ENCODE measurements around the gene FTCDNL1. TPM values are rescaled to one million over a fixed set of nuclear protein-coding genes. Genes with fewer than 3 reads are reported as not detected.
A peak's percentile ranks its signal among the peaks of the same experiment; 100 is the strongest.

The FTCDNL1 gene
- total and polyA plus RNA-seq, 2 of the 13 experiments (the other 11 are each of a cell fraction or from before 2014, with no cell fraction given), result 0.98 to 1.4 TPM

DNA sequence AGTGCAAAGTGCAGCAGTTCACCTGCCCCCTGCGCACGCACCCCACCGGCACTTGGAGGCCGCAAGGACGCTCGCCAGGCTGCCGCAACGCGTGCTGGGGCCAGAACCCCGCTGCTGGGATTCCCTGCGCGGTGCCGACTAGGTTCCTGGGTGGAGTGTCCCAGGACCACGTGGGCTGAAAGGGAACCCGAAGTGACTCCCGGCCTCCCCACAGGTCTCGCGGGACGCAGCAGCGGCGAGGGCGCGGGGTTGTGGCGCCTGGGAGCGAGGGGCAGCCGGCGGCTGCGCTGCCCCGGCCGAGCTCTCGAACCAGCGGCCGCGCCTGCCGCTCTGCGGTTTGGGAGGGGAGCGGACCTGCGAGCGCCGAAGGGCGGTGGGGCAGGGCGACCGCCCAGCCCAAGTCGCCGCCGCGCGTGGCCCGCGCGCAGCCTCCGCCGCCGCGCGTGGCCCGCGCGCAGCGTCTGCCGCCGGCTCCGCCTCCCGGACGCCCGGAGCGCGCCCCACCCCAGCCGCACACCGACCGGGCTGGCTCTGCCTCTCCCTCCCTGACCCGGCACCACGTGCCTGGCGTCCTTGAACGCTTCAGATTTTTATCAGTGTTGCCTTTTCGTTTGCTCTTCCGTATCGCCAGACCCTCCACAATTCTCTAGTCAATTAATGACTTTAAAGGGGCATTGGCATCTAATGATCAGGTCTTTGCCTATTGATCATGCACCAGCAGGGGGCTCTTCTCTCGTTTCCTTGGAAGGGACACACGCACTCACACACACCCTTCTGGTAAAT, at the start of gene FTCDNL1 (continued):
- TF ChIP-seq, protein P1, sequence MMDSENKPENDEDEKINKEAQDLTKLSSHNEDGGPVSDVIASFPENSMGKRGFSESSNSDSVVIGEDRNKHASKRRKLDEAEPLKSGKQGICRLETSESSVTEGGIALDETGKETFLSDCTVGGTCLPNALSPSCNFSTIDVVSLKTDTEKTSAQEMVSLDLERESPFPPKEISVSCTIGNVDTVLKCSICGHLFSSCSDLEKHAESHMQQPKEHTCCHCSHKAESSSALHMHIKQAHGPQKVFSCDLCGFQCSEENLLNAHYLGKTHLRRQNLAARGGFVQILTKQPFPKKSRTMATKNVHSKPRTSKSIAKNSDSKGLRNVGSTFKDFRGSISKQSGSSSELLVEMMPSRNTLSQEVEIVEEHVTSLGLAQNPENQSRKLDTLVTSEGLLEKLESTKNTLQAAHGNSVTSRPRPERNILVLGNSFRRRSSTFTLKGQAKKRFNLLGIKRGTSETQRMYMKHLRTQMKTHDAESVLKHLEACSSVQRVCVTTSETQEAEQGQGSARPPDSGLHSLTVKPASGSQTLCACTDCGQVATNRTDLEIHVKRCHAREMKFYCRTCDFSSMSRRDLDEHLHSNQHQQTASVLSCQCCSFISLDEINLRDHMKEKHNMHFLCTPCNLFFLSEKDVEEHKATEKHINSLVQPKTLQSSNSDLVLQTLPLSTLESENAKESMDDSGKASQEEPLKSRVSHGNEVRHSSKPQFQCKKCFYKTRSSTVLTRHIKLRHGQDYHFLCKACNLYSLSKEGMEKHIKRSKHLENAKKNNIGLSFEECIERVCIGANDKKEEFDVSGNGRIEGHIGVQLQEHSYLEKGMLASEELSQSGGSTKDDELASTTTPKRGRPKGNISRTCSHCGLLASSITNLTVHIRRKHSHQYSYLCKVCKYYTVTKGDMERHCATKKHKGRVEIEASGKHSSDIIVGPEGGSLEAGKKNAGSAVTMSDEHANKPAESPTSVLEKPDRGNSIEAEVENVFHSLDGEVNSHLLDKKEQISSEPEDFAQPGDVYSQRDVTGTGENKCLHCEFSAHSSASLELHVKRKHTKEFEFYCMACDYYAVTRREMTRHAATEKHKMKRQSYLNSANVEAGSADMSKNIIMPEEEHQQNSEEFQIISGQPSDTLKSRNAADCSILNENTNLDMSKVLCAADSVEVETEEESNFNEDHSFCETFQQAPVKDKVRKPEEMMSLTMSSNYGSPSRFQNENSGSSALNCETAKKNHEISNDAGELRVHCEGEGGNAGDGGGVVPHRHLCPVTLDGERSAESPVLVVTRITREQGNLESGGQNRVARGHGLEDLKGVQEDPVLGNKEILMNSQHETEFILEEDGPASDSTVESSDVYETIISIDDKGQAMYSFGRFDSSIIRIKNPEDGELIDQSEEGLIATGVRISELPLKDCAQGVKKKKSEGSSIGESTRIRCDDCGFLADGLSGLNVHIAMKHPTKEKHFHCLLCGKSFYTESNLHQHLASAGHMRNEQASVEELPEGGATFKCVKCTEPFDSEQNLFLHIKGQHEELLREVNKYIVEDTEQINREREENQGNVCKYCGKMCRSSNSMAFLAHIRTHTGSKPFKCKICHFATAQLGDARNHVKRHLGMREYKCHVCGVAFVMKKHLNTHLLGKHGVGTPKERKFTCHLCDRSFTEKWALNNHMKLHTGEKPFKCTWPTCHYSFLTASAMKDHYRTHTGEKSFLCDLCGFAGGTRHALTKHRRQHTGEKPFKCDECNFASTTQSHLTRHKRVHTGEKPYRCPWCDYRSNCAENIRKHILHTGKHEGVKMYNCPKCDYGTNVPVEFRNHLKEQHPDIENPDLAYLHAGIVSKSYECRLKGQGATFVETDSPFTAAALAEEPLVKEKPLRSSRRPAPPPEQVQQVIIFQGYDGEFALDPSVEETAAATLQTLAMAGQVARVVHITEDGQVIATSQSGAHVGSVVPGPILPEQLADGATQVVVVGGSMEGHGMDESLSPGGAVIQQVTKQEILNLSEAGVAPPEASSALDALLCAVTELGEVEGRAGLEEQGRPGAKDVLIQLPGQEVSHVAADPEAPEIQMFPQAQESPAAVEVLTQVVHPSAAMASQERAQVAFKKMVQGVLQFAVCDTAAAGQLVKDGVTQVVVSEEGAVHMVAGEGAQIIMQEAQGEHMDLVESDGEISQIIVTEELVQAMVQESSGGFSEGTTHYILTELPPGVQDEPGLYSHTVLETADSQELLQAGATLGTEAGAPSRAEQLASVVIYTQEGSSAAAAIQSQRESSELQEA (CRISPR knock-in tag; IDR thresholded peaks at IDR 0.05; ENCODE audit: not compliant biosample characterization), result peak; percentile 82
- peak; percentile 94 for TF ChIP-seq MYC (CRISPR knock-in tag; IDR thresholded peaks at IDR 0.05; ENCODE audit: borderline replicate concordance)
- TF ChIP-seq ZNF205 (CRISPR knock-in tag; IDR thresholded peaks at IDR 0.05), result no peak
- TF ChIP-seq ZNF572 (CRISPR knock-in tag; IDR thresholded peaks at IDR 0.05), result no peak
- TF ChIP-seq ZNF891 (CRISPR knock-in tag; IDR thresholded peaks at IDR 0.05), result peak; percentile 95
- TF ChIP-seq TGIF2 (CRISPR knock-in tag; IDR thresholded peaks at IDR 0.05), result 0 out of 2 replicates have a peak, but pooled peaks have one; percentile 40
- no peak for TF ChIP-seq ZNF75D (CRISPR knock-in tag; IDR thresholded peaks at IDR 0.05; ENCODE audit: borderline replicate concordance)
- TF ChIP-seq ZSCAN12 (CRISPR knock-in tag; IDR thresholded peaks at IDR 0.05), result no peak
- TF ChIP-seq HDAC1 (CRISPR knock-in tag; IDR thresholded peaks at IDR 0.05), result peak; percentile 86
- no peak for TF ChIP-seq SMC3 (IDR thresholded peaks at IDR 0.05; ENCODE audit: low read length)
- TF ChIP-seq, protein P2, sequence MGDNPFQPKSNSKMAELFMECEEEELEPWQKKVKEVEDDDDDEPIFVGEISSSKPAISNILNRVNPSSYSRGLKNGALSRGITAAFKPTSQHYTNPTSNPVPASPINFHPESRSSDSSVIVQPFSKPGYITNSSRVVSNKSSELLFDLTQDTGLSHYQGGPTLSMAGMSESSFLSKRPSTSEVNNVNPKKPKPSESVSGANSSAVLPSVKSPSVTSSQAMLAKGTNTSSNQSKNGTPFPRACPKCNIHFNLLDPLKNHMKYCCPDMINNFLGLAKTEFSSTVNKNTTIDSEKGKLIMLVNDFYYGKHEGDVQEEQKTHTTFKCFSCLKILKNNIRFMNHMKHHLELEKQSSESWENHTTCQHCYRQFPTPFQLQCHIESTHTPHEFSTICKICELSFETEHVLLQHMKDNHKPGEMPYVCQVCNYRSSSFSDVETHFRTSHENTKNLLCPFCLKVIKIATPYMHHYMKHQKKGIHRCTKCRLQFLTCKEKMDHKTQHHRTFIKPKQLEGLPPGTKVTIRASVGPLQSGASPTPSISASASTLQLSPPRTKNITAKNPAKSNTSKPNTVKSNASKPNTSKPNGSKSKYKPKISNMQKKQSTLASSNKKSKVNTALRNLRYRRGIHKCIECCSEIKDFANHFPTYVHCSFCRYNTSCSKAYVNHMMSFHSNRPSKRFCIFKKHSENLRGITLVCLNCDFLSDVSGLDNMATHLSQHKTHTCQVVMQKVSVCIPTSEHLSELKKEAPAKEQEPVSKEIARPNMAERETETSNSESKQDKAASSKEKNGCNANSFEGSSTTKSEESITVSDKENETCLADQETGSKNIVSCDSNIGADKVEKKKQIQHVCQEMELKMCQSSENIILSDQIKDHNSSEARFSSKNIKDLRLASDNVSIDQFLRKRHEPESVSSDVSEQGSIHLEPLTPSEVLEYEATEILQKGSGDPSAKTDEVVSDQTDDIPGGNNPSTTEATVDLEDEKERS (CRISPR knock-in tag; IDR thresholded peaks at IDR 0.05), result peak; percentile 66; the same call in 1 of the 2 replicates
- no peak for TF ChIP-seq HDAC2 (CRISPR knock-in tag; IDR thresholded peaks at IDR 0.05)
- no peak for TF ChIP-seq HOXA7 (CRISPR knock-in tag; IDR thresholded peaks at IDR 0.05)
- TF ChIP-seq PRMT3 (CRISPR knock-in tag; IDR thresholded peaks at IDR 0.05; ENCODE audit: borderline replicate concordance, low read depth), result no peak
- no peak for TF ChIP-seq KAT2B (IDR thresholded peaks at IDR 0.05; ENCODE audit: borderline replicate concordance, low read depth, low read length)
- TF ChIP-seq NPAS2 (CRISPR knock-in tag; IDR thresholded peaks at IDR 0.05; ENCODE audit: borderline replicate concordance), result no peak; the same call in 1 of the 2 replicates
- TF ChIP-seq KMT2A (CRISPR knock-in tag; IDR thresholded peaks at IDR 0.05), result peak; percentile 6; the same call in 1 of the 2 replicates
- peak; percentile 37; the same call in 1 of the 2 replicates for TF ChIP-seq FOXK1 (CRISPR knock-in tag; IDR thresholded peaks at IDR 0.05; ENCODE audit: borderline replicate concordance, low read depth)
- TF ChIP-seq FOXA1 (IDR thresholded peaks at IDR 0.05), result no peak
- TF ChIP-seq FOXA1 (CRISPR knock-in tag; IDR thresholded peaks at IDR 0.05), result no peak
